ENCODE measurements around the gene ITM2C. TPM values are rescaled to one million over a fixed set of nuclear protein-coding genes. Genes with fewer than 3 reads are reported as not detected.

The ITM2C gene
- total RNA-seq, 2 experiments from 2014 or later, result 43.2 to 43.4 TPM

GRCh38 chr2:230906471-230907230 is 41.9 kb downstream of the ITM2C start:
- DNase-seq (no peak), ATAC-seq (no peak)
- H3K27me3 Mint-ChIP-seq, result no peaks in the 10 kb centered on the region
- ChIA-PET CTCF (interaction anchor here (0.7 to 20.9 kb wide), 9 partner anchors 13 to 146 kb away, joined by 3 to 437 read pairs (median 9); partner anchors contain the start of gene GPR55), POLR2A (interaction anchor here (1.0 to 4.9 kb wide), 10 partner anchors 8 to 146 kb away, joined by 3 to 42 read pairs (median 5); partner anchors contain the start of gene GPR55)
- TF ChIP-seq CTCF (IDR thresholded peaks at IDR 0.05), result no peak
- H3K4me1 Mint-ChIP-seq (ENCODE audit: low read depth), result peaks cover 89% of the 10 kb centered on the region
- H3K4me3 Mint-ChIP-seq, result peak overlapping the region; percentile 73
- peak overlapping the region; percentile 87 for H3K27ac Mint-ChIP-seq
- no peaks in the 10 kb centered on the region for H3K9me3 Mint-ChIP-seq
- peaks cover 14% of the 10 kb centered on the region for H3K36me3 Mint-ChIP-seq (ENCODE audit: low read depth)
- intact Hi-C loops (cut with micrococcal nuclease), result loop anchor here (2.0 kb wide), 1 partner anchor 18 kb away; the partner anchor contains the start of gene GPR55

GRCh38 chr2:230907361-230908091 is 42.8 kb downstream of the ITM2C start:
- intact Hi-C loops (cut with micrococcal nuclease), result loop anchor here (2.0 kb wide), 1 partner anchor 17 kb away; the partner anchor contains the start of gene GPR55
- CTCF ChIA-PET, result interaction anchor here (0.7 to 20.9 kb wide), 7 partner anchors 13 to 146 kb away, joined by 3 to 437 read pairs (median 9); partner anchors contain the start of gene GPR55
- ATAC-seq, result no peak
- TF ChIP-seq CTCF (IDR thresholded peaks at IDR 0.05), result no peak
- peak overlapping the region; percentile 17 for H3K27ac Mint-ChIP-seq
- POLR2A ChIA-PET, result interaction anchor here (0.6 to 4.9 kb wide), 5 partner anchors 10 to 80 kb away, joined by 4 to 42 read pairs (median 10); partner anchors contain the start of gene GPR55
- H3K27me3 Mint-ChIP-seq, result no peaks in the 10 kb centered on the region
- no peaks in the 10 kb centered on the region for H3K9me3 Mint-ChIP-seq
- peak overlapping the region; percentile 73 for H3K4me3 Mint-ChIP-seq
- DNase-seq, result no peak
- H3K4me1 Mint-ChIP-seq (ENCODE audit: low read depth), result peaks cover 85% of the 10 kb centered on the region
- H3K36me3 Mint-ChIP-seq (ENCODE audit: low read depth), result peaks cover 16% of the 10 kb centered on the region

GRCh38 chr2:230908092-230908594 is 43.4 kb downstream of the ITM2C start:
- peaks cover 16% of the 10 kb centered on the region for H3K36me3 Mint-ChIP-seq (ENCODE audit: low read depth)
- peak overlapping the region; percentile 73 for H3K4me3 Mint-ChIP-seq
- DNase-seq, result no peak
- no peak for ATAC-seq
- H3K27ac Mint-ChIP-seq, result peak overlapping the region; percentile 89
- TF ChIP-seq CTCF (IDR thresholded peaks at IDR 0.05), result no peak
- H3K4me1 Mint-ChIP-seq (ENCODE audit: low read depth), result peaks cover 79% of the 10 kb centered on the region
- intact Hi-C loops (cut with micrococcal nuclease), result no loop called here
- POLR2A ChIA-PET, result interaction anchor here (0.6 to 4.9 kb wide), 5 partner anchors 9 to 79 kb away, joined by 3 to 42 read pairs (median 4); partner anchors contain the start of gene GPR55
- no peaks in the 10 kb centered on the region for H3K9me3 Mint-ChIP-seq
- no peaks in the 10 kb centered on the region for H3K27me3 Mint-ChIP-seq
- CTCF ChIA-PET, result interaction anchor here (1.4 to 20.9 kb wide), 5 partner anchors 13 to 145 kb away, joined by 4 to 437 read pairs (median 9); partner anchors contain the start of gene GPR55

GRCh38 chr2:230908595-230909191 is 44.0 kb downstream of the ITM2C start:
- H3K36me3 Mint-ChIP-seq (ENCODE audit: low read depth), result peaks cover 16% of the 10 kb centered on the region
- no peaks in the 10 kb centered on the region for H3K27me3 Mint-ChIP-seq
- H3K9me3 Mint-ChIP-seq, result no peaks in the 10 kb centered on the region
- intact Hi-C loops (cut with micrococcal nuclease), result no loop called here
- ChIA-PET CTCF (interaction anchor here (1.4 to 20.9 kb wide), 4 partner anchors 12 to 144 kb away, joined by 4 to 437 read pairs (median 40); partner anchors contain the start of gene GPR55), POLR2A (interaction anchor here (0.6 to 4.9 kb wide), 6 partner anchors 9 to 79 kb away, joined by 3 to 42 read pairs (median 4); partner anchors contain the start of gene GPR55)
- no peak for TF ChIP-seq CTCF (IDR thresholded peaks at IDR 0.05)
- peak overlapping the region; percentile 73 for H3K4me3 Mint-ChIP-seq
- H3K27ac Mint-ChIP-seq, result peak overlapping the region; percentile 89
- ATAC-seq (peak; percentile 43), DNase-seq (peak; percentile 82)
- H3K4me1 Mint-ChIP-seq (ENCODE audit: low read depth), result peaks cover 79% of the 10 kb centered on the region
